ENCODE data around the gene NF1. TPM values are rescaled to one million over a fixed set of nuclear protein-coding genes. Genes with fewer than 3 reads are reported as not detected.
"Not testable (repeated sequence)": the region's sequence is repeated elsewhere in the genome, so short reads cannot be mapped to it uniquely, and the experiment has no call there.

Gene NF1
- total RNA-seq, 3 donors from 2014 or later, result 61.6 to 129 (median 97.7) TPM

DNA sequence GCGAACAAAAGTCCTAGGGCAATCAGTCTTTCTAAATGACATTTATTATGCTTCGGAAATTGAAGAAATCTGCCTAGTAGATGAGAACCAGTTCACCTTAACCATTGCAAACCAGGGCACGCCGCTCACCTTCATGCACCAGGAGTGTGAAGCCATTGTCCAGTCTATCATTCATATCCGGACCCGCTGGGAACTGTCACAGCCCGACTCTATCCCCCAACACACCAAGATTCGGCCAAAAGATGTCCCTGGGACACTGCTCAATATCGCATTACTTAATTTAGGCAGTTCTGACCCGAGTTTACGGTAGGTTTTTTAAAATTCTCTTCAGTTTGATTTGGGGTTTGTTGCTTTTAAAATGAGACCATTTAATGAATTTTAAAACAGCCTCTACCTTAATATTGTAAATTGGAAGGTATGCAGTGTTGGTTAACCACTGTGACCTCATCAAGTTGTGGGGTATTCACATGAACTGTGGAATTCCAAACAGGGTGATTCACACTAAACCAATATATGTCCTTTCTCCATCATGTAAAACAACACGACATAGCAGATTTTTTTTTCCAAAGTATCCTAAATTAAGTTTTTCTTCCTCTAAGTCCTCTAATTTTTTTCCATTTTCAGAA, 232.9 kb downstream of the NF1 start:
- Histone ChIP-seq H3K4me3 (no peak overlapping the region), H3K36me3 (no peaks in the 10 kb centered on the region), H3K27me3 (no peaks in the 10 kb centered on the region), H3K9me3 (no peaks in the 10 kb centered on the region), H3K27ac (no peak overlapping the region), H3K4me1 (no peaks in the 10 kb centered on the region)
- DNase-seq (ENCODE audit: low spot score in 2 of 2), result no peak
- intact Hi-C loops (cut with DNase I; ENCODE audit: low total_unique reads), result no loop called here
- TF ChIP-seq, protein P1, sequence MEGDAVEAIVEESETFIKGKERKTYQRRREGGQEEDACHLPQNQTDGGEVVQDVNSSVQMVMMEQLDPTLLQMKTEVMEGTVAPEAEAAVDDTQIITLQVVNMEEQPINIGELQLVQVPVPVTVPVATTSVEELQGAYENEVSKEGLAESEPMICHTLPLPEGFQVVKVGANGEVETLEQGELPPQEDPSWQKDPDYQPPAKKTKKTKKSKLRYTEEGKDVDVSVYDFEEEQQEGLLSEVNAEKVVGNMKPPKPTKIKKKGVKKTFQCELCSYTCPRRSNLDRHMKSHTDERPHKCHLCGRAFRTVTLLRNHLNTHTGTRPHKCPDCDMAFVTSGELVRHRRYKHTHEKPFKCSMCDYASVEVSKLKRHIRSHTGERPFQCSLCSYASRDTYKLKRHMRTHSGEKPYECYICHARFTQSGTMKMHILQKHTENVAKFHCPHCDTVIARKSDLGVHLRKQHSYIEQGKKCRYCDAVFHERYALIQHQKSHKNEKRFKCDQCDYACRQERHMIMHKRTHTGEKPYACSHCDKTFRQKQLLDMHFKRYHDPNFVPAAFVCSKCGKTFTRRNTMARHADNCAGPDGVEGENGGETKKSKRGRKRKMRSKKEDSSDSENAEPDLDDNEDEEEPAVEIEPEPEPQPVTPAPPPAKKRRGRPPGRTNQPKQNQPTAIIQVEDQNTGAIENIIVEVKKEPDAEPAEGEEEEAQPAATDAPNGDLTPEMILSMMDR (IDR thresholded peaks at IDR 0.05), result no peak
- TF ChIP-seq POLR2AphosphoS5 (IDR thresholded peaks at IDR 0.05) (no peak), POLR2A (IDR thresholded peaks at IDR 0.05) (no peak)

DNA sequence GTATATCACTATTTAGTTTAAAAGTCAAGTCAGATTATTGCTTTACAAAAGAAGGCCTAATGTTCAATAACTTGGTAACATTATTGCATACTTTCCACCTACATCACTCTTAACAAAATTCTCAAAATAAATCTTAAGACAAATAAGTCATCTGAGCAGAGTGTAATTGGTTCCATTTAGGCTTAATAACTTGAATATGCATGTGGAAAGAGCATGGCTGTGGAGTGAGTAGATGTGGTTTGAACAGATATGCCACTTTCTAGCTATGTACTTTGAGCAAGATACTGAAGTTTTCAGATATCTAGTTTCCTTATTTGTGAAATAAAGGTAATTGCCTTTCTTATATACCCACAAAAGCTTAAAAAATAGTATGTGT, 233.4 kb downstream of the NF1 start:
- H3K4me1 ChIP-seq, result no peaks in the 10 kb centered on the region
- TF ChIP-seq, protein P1 (IDR thresholded peaks at IDR 0.05), result no peak
- DNase-seq (ENCODE audit: low spot score in 2 of 2), result no peak
- H3K36me3 ChIP-seq, result no peaks in the 10 kb centered on the region
- H3K27ac ChIP-seq, result no peak overlapping the region
- H3K4me3 ChIP-seq, result no peak overlapping the region
- intact Hi-C loops (cut with DNase I; ENCODE audit: low total_unique reads), result no loop called here
- H3K9me3 ChIP-seq, result no peaks in the 10 kb centered on the region
- H3K27me3 ChIP-seq, result no peaks in the 10 kb centered on the region

DNA sequence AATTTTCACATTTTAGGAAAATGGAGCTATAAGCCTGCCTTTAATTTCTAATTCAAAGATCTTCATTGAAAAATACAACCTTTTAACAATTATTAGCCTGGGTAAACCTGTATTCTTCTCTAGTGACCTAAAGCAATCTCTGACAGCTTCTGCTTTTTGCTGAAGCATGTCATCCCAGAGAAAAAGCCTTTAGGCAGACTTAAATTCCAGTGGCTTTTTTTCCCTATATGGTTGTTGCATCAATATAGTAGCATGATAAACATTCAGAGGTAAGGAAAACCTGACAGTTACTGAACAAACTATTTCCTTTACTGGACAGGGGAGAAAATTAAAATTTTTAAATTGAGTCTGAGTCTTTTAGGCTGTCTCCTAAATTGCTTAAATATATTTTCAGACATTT, 234.4 kb downstream of the NF1 start:
- Histone ChIP-seq H3K4me3 (no peak overlapping the region), H3K4me1 (no peaks in the 10 kb centered on the region), H3K36me3 (no peaks in the 10 kb centered on the region), H3K27me3 (no peaks in the 10 kb centered on the region), H3K9me3 (no peaks in the 10 kb centered on the region), H3K27ac (no peak overlapping the region)
- intact Hi-C loops (cut with DNase I; ENCODE audit: low total_unique reads), result no loop called here
- no peak for TF ChIP-seq POLR2AphosphoS5 (IDR thresholded peaks at IDR 0.05)
- DNase-seq (ENCODE audit: low spot score in 2 of 2), result no peak

DNA sequence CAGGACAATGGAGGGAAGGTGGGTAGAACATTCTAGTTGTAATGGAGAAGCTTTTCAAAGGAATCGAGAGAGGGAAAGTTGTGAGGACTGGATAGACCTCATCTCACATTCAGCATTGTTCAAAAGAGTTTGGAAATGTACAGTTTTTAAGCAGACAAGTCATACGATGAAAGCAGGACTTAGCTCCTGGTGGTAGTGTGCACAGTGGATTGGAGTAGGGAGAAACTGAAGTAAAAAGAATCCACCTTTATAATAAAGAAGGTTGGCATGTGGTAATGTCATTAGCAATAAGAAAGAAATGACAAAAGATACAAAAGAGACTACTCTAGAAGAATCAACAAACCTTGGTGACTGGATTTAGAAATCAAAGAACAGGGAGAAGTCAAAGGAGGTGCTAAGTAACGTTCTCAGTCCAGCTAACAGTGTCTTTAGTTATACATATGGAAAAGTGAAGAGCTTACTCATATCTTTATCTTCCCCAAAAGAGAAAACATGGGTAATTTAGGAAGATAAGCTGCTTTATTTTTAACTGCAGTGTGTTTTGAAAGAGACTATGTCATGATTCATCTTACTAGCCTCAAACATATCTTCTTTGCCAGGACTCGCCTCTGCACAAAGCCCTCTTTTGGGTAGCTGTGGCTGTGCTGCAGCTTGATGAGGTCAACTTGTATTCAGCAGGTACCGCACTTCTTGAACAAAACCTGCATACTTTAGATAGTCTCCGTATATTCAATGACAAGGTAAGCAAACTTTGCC, 245.3 kb downstream of the NF1 start:
- DNase-seq (ENCODE audit: low spot score in 2 of 2), result no peak
- no peaks in the 10 kb centered on the region for H3K4me1 ChIP-seq
- H3K36me3 ChIP-seq, result no peaks in the 10 kb centered on the region
- TF ChIP-seq POLR2A (IDR thresholded peaks at IDR 0.05) (no peak), POLR2AphosphoS5 (IDR thresholded peaks at IDR 0.05) (no peak)
- TF ChIP-seq, protein P1 (IDR thresholded peaks at IDR 0.05), result no peak
- H3K27me3 ChIP-seq, result no peaks in the 10 kb centered on the region
- H3K27ac ChIP-seq, result no peak overlapping the region
- H3K4me3 ChIP-seq, result no peak overlapping the region
- intact Hi-C loops (cut with DNase I; ENCODE audit: low total_unique reads), result no loop called here
- H3K9me3 ChIP-seq, result no peaks in the 10 kb centered on the region

DNA sequence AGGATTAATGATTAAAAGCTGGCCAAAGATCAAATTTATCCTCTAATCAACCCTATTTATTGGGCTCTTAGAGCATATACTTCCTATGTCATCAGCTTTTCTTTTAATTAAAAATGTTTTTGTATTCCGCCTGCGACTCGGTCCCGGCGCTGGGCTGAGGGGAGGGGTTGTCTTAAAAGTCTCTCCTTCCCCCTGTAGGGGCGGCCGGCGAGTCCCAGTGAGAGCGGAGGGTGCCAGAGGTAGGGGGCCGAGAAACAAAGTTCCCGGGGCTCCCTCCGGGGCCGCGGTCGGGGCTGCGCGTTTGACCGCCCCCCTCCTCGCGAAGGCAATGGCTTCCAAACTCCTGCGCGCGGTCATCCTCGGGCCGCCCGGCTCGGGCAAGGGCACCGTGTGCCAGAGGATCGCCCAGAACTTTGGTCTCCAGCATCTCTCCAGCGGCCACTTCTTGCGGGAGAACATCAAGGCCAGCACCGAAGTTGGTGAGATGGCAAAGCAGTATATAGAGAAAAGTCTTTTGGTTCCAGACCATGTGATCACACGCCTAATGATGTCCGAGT, 250.5 kb downstream of the NF1 start:
- H3K27ac ChIP-seq; H3K27me3 ChIP-seq; H3K4me3 ChIP-seq; H3K36me3 ChIP-seq; H3K4me1 ChIP-seq; intact Hi-C loops (cut with DNase I; ENCODE audit: low total_unique reads); H3K9me3 ChIP-seq; DNase-seq (ENCODE audit: low spot score in 2 of 2): not testable (repeated sequence)

DNA sequence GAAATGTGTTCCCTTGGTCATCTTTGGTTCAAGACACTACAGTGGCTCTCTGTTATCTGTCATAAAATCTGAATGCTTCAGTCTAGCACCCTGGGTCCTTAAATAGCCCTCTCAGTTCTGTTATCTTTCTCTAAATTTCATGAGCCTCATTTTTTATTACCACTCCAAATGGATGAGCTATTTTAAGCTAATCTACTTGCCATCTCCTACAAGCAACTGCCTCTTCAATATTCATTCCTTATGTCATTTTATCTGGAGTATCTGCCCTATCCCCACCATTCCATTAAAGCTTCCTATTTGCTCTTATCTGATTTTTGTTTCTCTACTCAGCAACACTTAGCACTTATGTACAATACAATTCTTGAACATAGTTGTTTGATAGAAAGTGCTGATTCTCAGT, 254.7 kb downstream of the NF1 start:
- Histone ChIP-seq H3K4me3 (no peak overlapping the region), H3K4me1 (no peaks in the 10 kb centered on the region), H3K9me3 (no peaks in the 10 kb centered on the region), H3K27me3 (no peaks in the 10 kb centered on the region), H3K36me3 (peaks cover 3% of the 10 kb centered on the region), H3K27ac (no peak overlapping the region)
- TF ChIP-seq, protein P1 (IDR thresholded peaks at IDR 0.05), result no peak
- no peak for TF ChIP-seq POLR2AphosphoS5 (IDR thresholded peaks at IDR 0.05)
- TF ChIP-seq POLR2A (IDR thresholded peaks at IDR 0.05), result no peak
- intact Hi-C loops (cut with DNase I; ENCODE audit: low total_unique reads), result no loop called here
- DNase-seq (ENCODE audit: low spot score in 2 of 2), result no peak
